Heart left ventricle (tissue), 16 donors: Measurements from ENCODE around the gene MEGF10. TPM values are rescaled to one million over a fixed set of nuclear protein-coding genes. Genes with fewer than 3 reads are reported as not detected.

Experiments
- ATAC-seq, 4 donors: fragments of 200-7000 bp; cut with Tn5 transposase; one replicate each; pipeline ENCODE4 v1.9.1; 2020 to 2022; ENCODE audit warnings: moderate library complexity in 4 of 4, mild to moderate bottlenecking in 3 of 4, moderate number of reproducible peaks in 1 of 4
- DNase-seq, 5 donors: peaks; one replicate each; pipeline ENCODE4 v3.0.0-alpha.2; 2020
- H3K27ac ChIP-seq, 12 donors: fragments of 200-600 bp; sonication (generic) in 4 of 12; one replicate each; pipeline versions ENCODE4 v1.5.0 to v1.8.0; 2016 to 2022; ENCODE audit warnings: mild to moderate bottlenecking in 2 of 12
- H3K27me3 ChIP-seq, 9 donors: fragments of 200-600 bp; sonication (generic) in 2 of 9; one replicate each; pipeline versions ENCODE4 v1.5.1 to v1.8.0; 2016 to 2022; ENCODE audit warnings: mild to moderate bottlenecking in 3 of 9
- H3K36me3 ChIP-seq, 9 donors: fragments of 200-600 bp; sonication (generic) in 2 of 9; one replicate each; pipeline versions ENCODE4 v1.5.0 to v1.8.0; 2018 to 2022; ENCODE audit warnings: mild to moderate bottlenecking in 2 of 9
- H3K4me1 ChIP-seq, 12 donors: fragments of 200-600 bp; sonication (generic) in 4 of 12; one replicate each; pipeline versions ENCODE4 v1.5.0 to v1.8.0; 2016 to 2022; ENCODE audit warnings: mild to moderate bottlenecking in 3 of 12
- H3K4me3 ChIP-seq, 12 donors: fragments of 200-600 bp; sonication (generic) in 4 of 12; one replicate each; pipeline versions ENCODE4 v1.5.0 to v1.8.0; 2017 to 2022; ENCODE audit warnings: mild to moderate bottlenecking in 9 of 12, moderate library complexity in 4 of 12
- H3K9me3 ChIP-seq, 12 donors: fragments of 200-600 bp; sonication (generic) in 4 of 12; one replicate each; pipeline versions ENCODE4 v1.5.0 to v1.8.0; 2016 to 2022; ENCODE audit warnings: mild to moderate bottlenecking in 1 of 12
- POLR2A ChIP-seq, 2 donors: fragments of 450-650 bp; IDR thresholded peaks; one replicate each; pipeline ENCODE4 v1.6.1; 2017; ENCODE audit warnings: antibody characterized with exemption in 2 of 2, mild to moderate bottlenecking in 2 of 2, moderate library complexity in 2 of 2
- WGBS, 4 donors: extraction: QIAGEN DNeasy Blood & Tissue Kit in 2 of 4; methylation state at CpG; one replicate each; pipeline versions ENCODE4 v1.1.5 to v1.1.7; 2013 to 2018; 5-methylcytosine and 5-hydroxymethylcytosine counted together
- intact Hi-C, 10 donors: fragments of 100-400 bp; cut with DNase I; formaldehyde crosslinking; loops; one replicate each; pipeline versions ENCODE4 v1.11.1 to v1.14.2; 2022
- polyA plus RNA-seq, 2 donors: library from polyadenylated mRNA; stranded (reverse); fragments of 200-250 nt; gene quantifications; one replicate each; pipeline ENCODE4 v1.2.3, GENCODE V29; 2013
- total RNA-seq, 9 donors: library from RNA; depleted of rRNA in 2 of 9; stranded (reverse); fragments of >200 nt in 2 of 9; fragmentation: NEBNext Ultra II Directional in 3 of 9; extraction: Animal tissue kit (Norgen Biotek cat#: 25700) in 3 of 9; gene quantifications; one replicate each; pipeline versions ENCODE4 v1.1.0 to v1.2.4, GENCODE V29; 2016 to 2023
- TF ChIP-seq, protein P1 (sequence below), 12 donors: fragments of 200-600 bp; sonication (generic) in 4 of 12; IDR thresholded peaks; one replicate each; pipeline versions ENCODE4 v1.5.0 to v1.8.0; 2018 to 2022; ENCODE audit warnings: antibody characterized with exemption in 12 of 12, mild to moderate bottlenecking in 5 of 12
- donor health status: ischemic (EF 13 %, LVEDD 7.1; RV severe dilation, severe dysfunction).
- donor health status: healthy with polysubstance abuse.
- donor health status: DM: no; HTN: yes; CAD: no.
- donor health status: DM: no; HTN: no; CAD: no.
- donor health status: ischemic (EF 25% LVEDD 6.9; RV normal size, moderate dysfunction).
- donor health status: ischemic (EF 25% LVEDD 5.7; RV mildly dilated, moderate dysfunction).
- donor health status: healthy.
- donor health status: DM: yes; HTN: yes; CAD: no.
- donor health status: ischemic (EF 35%, LVEDD 5.7; RV mildly dilated, moderate dysfunction).
- donor health status: nonischemic (EF 11% LVEDD 7.7; RV severe dilation, severe dysfunction).
- donor health status: DM: yes; HTN: yes; CAD: no.
- donor health status: PGD.
- donor health status: ischemic (EF 29% LVEDD 5.4; RV normal size, mild dysfunction).
- donor health status: nonischemic (EF 23%, LVEDD 6.1; RV moderate dilation, normal function).

Gene MEGF10
- total and polyA plus RNA-seq, 11 donors = 0.04 to 1.3 (median 0.32) TPM

DNA sequence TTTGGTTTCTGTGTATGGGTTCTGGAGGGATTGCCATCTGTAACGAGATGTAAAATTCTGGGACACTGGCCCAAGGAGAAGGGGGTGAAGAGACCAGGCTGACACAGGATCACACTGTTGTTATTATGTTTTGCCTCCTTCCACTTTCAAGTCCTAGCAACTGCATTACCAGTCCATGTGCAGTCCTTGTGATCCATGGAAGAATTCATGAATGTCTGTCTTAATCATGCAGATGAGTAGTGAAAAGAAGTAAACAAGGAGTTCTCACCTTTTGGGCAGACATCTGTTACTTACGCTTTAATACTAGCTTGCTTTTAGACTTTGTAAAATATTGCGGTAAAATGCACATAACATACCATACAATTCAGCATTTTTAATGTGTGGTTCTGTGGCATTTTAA lies 18.3 kb downstream of the MEGF10 start:
- 77 to 96% (median 86%) methylated on average over 3 of the region's 3 CpGs for WGBS, 4 donors

DNA sequence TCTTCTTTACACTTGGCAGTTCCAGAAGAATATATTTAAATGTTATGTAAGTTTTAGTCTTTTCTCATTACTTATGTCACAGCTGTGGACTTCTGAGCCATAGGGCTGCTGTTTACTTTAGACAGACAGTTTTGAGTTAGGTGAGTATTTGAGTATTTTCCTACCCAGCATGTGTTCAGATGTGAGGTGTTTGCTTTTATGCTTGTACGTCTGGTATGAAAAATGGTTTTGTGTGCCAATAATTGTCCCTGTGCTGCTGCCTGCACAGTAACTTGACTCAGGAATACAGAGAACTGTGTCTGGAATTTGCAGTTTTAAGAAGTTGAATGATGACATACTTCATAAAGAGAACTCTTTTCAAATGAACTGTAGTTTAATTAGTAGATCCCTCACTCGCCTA lies 20.8 kb downstream of the MEGF10 start:
- H3K27me3 ChIP-seq = no peaks in the 10 kb centered on the region
- H3K9me3 ChIP-seq = no peaks in the 10 kb centered on the region
- ATAC-seq = no peak
- H3K4me1 ChIP-seq = no peaks in the 10 kb centered on the region
- no peak overlapping the region for H3K27ac ChIP-seq
- H3K4me3 ChIP-seq = no peak overlapping the region
- WGBS, 4 donors = 61 to 78% (median 74%) methylated on average over 2 of the region's 2 CpGs
- intact Hi-C loops = loop anchor here in 7 of 10 donors (5.0 to 10.0 kb wide), 4 partner anchors 474 to 657 kb away; no protein-coding TSS in a partner anchor
- no peak for DNase-seq
- no peaks in the 10 kb centered on the region for H3K36me3 ChIP-seq
- TF ChIP-seq, protein P1, sequence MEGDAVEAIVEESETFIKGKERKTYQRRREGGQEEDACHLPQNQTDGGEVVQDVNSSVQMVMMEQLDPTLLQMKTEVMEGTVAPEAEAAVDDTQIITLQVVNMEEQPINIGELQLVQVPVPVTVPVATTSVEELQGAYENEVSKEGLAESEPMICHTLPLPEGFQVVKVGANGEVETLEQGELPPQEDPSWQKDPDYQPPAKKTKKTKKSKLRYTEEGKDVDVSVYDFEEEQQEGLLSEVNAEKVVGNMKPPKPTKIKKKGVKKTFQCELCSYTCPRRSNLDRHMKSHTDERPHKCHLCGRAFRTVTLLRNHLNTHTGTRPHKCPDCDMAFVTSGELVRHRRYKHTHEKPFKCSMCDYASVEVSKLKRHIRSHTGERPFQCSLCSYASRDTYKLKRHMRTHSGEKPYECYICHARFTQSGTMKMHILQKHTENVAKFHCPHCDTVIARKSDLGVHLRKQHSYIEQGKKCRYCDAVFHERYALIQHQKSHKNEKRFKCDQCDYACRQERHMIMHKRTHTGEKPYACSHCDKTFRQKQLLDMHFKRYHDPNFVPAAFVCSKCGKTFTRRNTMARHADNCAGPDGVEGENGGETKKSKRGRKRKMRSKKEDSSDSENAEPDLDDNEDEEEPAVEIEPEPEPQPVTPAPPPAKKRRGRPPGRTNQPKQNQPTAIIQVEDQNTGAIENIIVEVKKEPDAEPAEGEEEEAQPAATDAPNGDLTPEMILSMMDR (IDR thresholded peaks at IDR 0.05) = no peak
- TF ChIP-seq POLR2A (IDR thresholded peaks at IDR 0.05) = no peak

More for the DNA sequence above, 18.3 kb downstream of the MEGF10 start:
- no peaks in the 10 kb centered on the region for H3K36me3 ChIP-seq
- TF ChIP-seq, protein P1 (IDR thresholded peaks at IDR 0.05) = no peak
- no peak for TF ChIP-seq POLR2A (IDR thresholded peaks at IDR 0.05)
- no peaks in the 10 kb centered on the region for H3K27me3 ChIP-seq
- DNase-seq (no peak), ATAC-seq (no peak)
- no peak overlapping the region for H3K27ac ChIP-seq
- H3K4me1 ChIP-seq = no peaks in the 10 kb centered on the region
- H3K4me3 ChIP-seq = no peak overlapping the region
- no peaks in the 10 kb centered on the region for H3K9me3 ChIP-seq
- intact Hi-C loops = no loop called here

DNA sequence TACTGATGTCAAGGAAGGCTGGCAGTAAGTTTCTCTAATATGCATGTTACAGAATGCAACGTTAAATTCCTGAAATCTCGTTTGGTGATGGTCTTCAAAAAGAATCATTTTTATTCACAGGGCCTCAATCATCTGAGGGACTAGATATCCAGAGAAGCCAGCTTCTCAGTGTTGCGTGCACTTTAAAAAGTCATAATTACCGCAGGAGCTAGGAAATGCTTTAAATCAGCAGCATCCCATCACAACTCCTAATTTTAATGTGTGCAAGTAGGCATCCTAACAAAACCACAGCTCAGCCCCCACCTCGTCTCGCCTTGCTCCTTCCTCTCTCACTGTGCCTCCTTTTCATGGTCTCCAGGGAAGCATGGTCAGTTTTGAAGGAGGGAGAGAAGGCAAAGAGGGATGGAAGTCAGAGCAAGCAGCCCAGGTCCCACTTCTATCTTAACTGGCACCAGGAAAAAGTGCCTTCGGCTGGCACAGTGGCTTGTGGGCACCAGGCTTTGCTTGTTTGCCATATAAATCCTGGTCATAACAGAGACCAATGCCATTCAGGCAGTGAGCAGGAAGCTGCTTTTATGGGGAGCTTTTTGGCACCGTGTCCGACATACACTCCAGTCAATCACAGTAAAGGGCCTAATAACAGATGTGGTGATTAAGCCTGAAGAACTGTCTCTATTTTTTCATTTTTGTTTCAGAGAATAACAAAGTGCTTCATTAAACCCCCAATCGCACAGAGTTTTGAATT lies 21.4 kb downstream of the MEGF10 start:
- no peak for DNase-seq
- 75 to 84% (median 79%) methylated on average over 10 of the region's 10 CpGs for WGBS, 4 donors
- no peaks in the 10 kb centered on the region for H3K9me3 ChIP-seq
- no peak overlapping the region for H3K4me3 ChIP-seq
- H3K4me1 ChIP-seq = no peaks in the 10 kb centered on the region
- no peak for ATAC-seq
- intact Hi-C loops = loop anchor here in 7 of 10 donors (5.0 to 10.0 kb wide), 4 partner anchors 475 to 657 kb away; no protein-coding TSS in a partner anchor
- H3K27ac ChIP-seq = no peak overlapping the region
- H3K36me3 ChIP-seq = no peaks in the 10 kb centered on the region
- H3K27me3 ChIP-seq = no peaks in the 10 kb centered on the region
- no peak for TF ChIP-seq POLR2A (IDR thresholded peaks at IDR 0.05)
- TF ChIP-seq, protein P1 (IDR thresholded peaks at IDR 0.05) = no peak

- no peak for ATAC-seq
- Histone ChIP-seq H3K27me3 (no peaks in the 10 kb centered on the region), H3K27ac (no peak overlapping the region), H3K36me3 (no peaks in the 10 kb centered on the region), H3K4me1 (no peaks in the 10 kb centered on the region), H3K4me3 (no peak overlapping the region), H3K9me3 (no peaks in the 10 kb centered on the region)
- TF ChIP-seq, protein P1 (IDR thresholded peaks at IDR 0.05) = no peak
- no peak for TF ChIP-seq POLR2A (IDR thresholded peaks at IDR 0.05)
- WGBS, 4 donors = 92 to 96% (median 93%) methylated on average over 3 of the region's 3 CpGs
- no peak for DNase-seq
- intact Hi-C loops = loop anchor here in 7 of 10 donors (5.0 to 10.0 kb wide), 4 partner anchors 476 to 659 kb away; no protein-coding TSS in a partner anchor
These were observed 22.8 kb downstream of the MEGF10 start for GRCh38 chr5:127313379-127313778.
